ENCODE measurements around the gene PATE1.

The PATE1 gene

DNA sequence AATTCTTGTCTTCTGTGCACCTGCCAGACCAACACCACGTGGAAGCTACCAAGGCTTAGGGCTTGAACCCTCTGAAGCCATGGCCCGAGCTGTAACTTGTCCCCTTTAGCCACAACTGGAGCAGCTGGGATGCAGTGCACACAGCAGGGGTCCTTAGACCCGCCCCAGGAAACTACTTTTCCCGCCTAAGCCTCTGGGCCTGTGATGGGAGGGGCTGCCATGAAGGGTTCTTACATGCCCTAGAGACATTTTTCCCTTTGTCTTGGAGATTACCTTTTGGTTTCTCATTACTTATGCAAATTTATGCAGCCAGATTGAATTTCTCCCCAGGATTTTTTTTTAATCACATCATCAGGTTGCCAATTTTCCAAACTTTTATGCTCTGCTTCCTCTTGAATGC is 51.6 kb downstream of the PATE1 start:
- no peak for DNase-seq

Data from DMS153 (cell line).